IPS-18c (cell line): Measurements from ENCODE around the gene PSMA6.
A peak's percentile ranks its signal among the peaks of the same experiment; 100 is the strongest.

Source experiments
- H3K4me3 ChIP-seq: 2 replicates; pipeline ENCODE4 v1.7.0; 2013; ENCODE audit warnings: low read depth, mild to moderate bottlenecking, low read length, moderate library complexity; ENCODE audit not compliant: insufficient read depth
- H3K9me3 ChIP-seq: one replicate; pipeline ENCODE4 v1.6.1; 2013; ENCODE audit warnings: mild to moderate bottlenecking, low read length, moderate library complexity; ENCODE audit not compliant: control insufficient read depth, insufficient read depth

PSMA6 gene

GRCh38 chr14:35274805-35275204 is 17.4 kb upstream of the PSMA6 start:
- Histone ChIP-seq H3K4me3 (no peak overlapping the region), H3K9me3 (no peaks in the 10 kb centered on the region)

GRCh38 chr14:35277179-35277578 is 15.0 kb upstream of the PSMA6 start:
- Histone ChIP-seq H3K9me3 (no peaks in the 10 kb centered on the region), H3K4me3 (no peak overlapping the region)

- no peak overlapping the region for H3K4me3 ChIP-seq
These were observed 12.8 kb upstream of the PSMA6 start for GRCh38 chr14:35279369-35279768.

GRCh38 chr14:35281341-35281740 is 10.8 kb upstream of the PSMA6 start:
- no peak overlapping the region for H3K4me3 ChIP-seq

More at GRCh38 chr14:35279369-35279768, 12.8 kb upstream of the PSMA6 start:
- no peaks in the 10 kb centered on the region for H3K9me3 ChIP-seq

GRCh38 chr14:35284506-35284905 is 7.7 kb upstream of the PSMA6 start:
- H3K9me3 ChIP-seq: no peaks in the 10 kb centered on the region
- H3K4me3 ChIP-seq: no peak overlapping the region

More at GRCh38 chr14:35281341-35281740, 10.8 kb upstream of the PSMA6 start:
- H3K9me3 ChIP-seq: no peaks in the 10 kb centered on the region

- no peaks in the 10 kb centered on the region for H3K9me3 ChIP-seq
- H3K4me3 ChIP-seq: no peak overlapping the region
These were observed 6.8 kb upstream of the PSMA6 start for GRCh38 chr14:35285168-35286002.

- no peak overlapping the region for H3K4me3 ChIP-seq
- H3K9me3 ChIP-seq: no peaks in the 10 kb centered on the region
These were observed 6.1 kb upstream of the PSMA6 start for GRCh38 chr14:35286003-35286600.

GRCh38 chr14:35286707-35287106 is 5.5 kb upstream of the PSMA6 start:
- H3K4me3 ChIP-seq: no peak overlapping the region
- H3K9me3 ChIP-seq: no peaks in the 10 kb centered on the region

GRCh38 chr14:35287431-35288013 is 4.7 kb upstream of the PSMA6 start:
- H3K9me3 ChIP-seq: peaks cover under 1% of the 10 kb centered on the region

GRCh38 chr14:35289623-35290022 is 2.6 kb upstream of the PSMA6 start:
- Histone ChIP-seq H3K4me3 (no peak overlapping the region), H3K9me3 (peaks cover 2% of the 10 kb centered on the region)

More at GRCh38 chr14:35287431-35288013, 4.7 kb upstream of the PSMA6 start:
- H3K4me3 ChIP-seq: no peak overlapping the region

GRCh38 chr14:35292770-35293561 is 784 bp downstream of the PSMA6 start:
- H3K9me3 ChIP-seq: peaks cover 2% of the 10 kb centered on the region
- H3K4me3 ChIP-seq: peak overlapping the region; percentile 99

- peaks cover 2% of the 10 kb centered on the region for H3K9me3 ChIP-seq
- H3K4me3 ChIP-seq: no peak overlapping the region
These were observed 3.6 kb downstream of the PSMA6 start for GRCh38 chr14:35295845-35296161.

- no peak overlapping the region for H3K4me3 ChIP-seq
- H3K9me3 ChIP-seq: peaks cover 2% of the 10 kb centered on the region
These were observed 4.4 kb downstream of the PSMA6 start for GRCh38 chr14:35296545-35296944.

GRCh38 chr14:35297706-35298105 is 5.5 kb downstream of the PSMA6 start:
- Histone ChIP-seq H3K9me3 (no peaks in the 10 kb centered on the region), H3K4me3 (no peak overlapping the region)

- no peaks in the 10 kb centered on the region for H3K9me3 ChIP-seq
- H3K4me3 ChIP-seq: no peak overlapping the region
These were observed 6.2 kb downstream of the PSMA6 start for GRCh38 chr14:35298351-35298750.

- no peak overlapping the region for H3K4me3 ChIP-seq
These were observed 7.5 kb downstream of the PSMA6 start for GRCh38 chr14:35299708-35300107.

GRCh38 chr14:35300228-35300627 is 8.0 kb downstream of the PSMA6 start:
- Histone ChIP-seq H3K4me3 (no peak overlapping the region), H3K9me3 (no peaks in the 10 kb centered on the region)

More at GRCh38 chr14:35299708-35300107, 7.5 kb downstream of the PSMA6 start:
- H3K9me3 ChIP-seq: no peaks in the 10 kb centered on the region
